ENCODE measurements around the gene MARCHF2.
A peak's percentile ranks its signal among the peaks of the same experiment; 100 is the strongest.
"Not testable (repeated sequence)": the region's sequence is repeated elsewhere in the genome, so short reads cannot be mapped to it uniquely, and the experiment has no call there.

Gene MARCHF2

DNA sequence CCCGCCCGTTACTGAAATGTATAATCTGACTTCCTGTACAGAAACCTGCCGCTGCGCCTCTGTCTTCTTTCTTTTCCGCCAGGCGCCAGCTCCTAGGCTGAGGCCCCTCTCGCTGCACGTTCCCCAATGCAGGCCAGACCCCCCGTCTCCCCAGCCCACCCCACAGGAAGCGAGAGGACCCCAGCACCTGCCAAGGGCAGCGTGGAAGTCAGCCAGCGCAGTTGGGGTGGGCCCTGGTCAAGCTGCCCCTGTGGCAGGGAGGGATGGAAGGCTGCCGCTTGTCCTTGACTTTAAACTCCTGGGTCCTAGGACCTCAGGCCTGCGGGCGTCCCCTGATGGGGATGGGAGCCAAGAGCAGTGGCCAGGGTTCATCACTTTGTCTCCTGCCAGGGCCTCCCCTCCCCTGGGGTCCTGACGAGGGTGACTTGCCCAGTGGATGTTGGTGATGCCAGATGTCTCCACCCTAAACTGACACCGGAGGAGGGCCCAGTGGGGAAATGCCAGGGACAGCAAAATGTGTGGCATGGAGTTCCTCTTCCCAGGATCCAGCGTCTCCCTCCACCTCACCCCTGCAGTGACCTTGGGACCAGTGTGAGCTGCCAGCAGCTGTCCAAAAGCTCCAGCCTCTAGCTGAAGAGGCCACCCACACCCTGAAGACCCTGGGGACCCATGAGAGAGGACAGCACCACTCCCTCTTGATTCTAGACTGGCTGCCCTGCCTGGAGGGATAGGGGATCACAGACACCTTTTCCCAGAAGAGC is 8.5 kb upstream of the MARCHF2 start:
- TF ChIP-seq, protein P1, sequence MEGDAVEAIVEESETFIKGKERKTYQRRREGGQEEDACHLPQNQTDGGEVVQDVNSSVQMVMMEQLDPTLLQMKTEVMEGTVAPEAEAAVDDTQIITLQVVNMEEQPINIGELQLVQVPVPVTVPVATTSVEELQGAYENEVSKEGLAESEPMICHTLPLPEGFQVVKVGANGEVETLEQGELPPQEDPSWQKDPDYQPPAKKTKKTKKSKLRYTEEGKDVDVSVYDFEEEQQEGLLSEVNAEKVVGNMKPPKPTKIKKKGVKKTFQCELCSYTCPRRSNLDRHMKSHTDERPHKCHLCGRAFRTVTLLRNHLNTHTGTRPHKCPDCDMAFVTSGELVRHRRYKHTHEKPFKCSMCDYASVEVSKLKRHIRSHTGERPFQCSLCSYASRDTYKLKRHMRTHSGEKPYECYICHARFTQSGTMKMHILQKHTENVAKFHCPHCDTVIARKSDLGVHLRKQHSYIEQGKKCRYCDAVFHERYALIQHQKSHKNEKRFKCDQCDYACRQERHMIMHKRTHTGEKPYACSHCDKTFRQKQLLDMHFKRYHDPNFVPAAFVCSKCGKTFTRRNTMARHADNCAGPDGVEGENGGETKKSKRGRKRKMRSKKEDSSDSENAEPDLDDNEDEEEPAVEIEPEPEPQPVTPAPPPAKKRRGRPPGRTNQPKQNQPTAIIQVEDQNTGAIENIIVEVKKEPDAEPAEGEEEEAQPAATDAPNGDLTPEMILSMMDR (IDR thresholded peaks at IDR 0.05; ENCODE audit: borderline replicate concordance, insufficient read depth, low read depth, low read length) = no peak
- H3K4me3 ChIP-seq (ENCODE audit: low read depth, low read length) = no peak overlapping the region

DNA sequence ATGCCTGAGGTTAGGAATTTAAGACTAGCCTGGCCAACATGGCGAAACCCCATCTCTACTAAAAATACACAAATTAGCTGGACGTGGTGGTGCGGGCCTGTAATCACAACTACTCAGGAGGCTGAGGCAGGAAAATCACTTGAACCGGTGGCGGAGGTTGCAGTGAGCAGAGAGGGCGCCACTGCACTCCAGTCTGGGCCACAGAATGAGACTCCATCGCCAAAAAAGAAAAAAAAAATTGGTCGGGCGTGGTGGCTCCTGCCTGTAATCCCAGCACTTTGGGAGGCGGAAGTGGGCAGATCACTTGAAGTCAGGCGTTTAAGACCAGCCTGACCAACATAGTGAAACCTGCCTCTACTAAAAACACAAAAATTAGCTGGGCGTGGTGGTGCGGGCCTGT is 2.4 kb upstream of the MARCHF2 start:
- not testable (repeated sequence) for H3K4me3 ChIP-seq (ENCODE audit: low read depth, low read length)

DNA sequence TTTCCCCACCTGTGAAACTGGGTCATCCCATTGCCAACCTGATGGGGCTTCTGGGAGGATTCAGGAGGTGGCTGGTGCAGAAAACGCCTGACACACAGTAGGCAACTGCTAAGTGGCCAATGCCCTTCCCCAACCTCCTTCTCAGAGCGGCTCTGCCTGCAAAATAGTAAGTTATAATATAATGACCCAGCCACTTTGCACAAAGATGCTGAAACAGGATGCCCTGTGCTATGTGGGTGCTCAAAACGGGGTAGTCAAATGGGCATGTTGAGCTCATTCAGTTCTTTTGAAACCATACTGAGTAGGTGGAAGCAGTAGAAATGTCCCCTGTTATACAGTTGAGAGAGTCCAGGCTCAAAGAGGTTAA is 507 bp downstream of the MARCHF2 start:
- TF ChIP-seq, protein P1 (IDR thresholded peaks at IDR 0.05; ENCODE audit: borderline replicate concordance, insufficient read depth, low read depth, low read length) = no peak
- H3K4me3 ChIP-seq (ENCODE audit: low read depth, low read length) = peak overlapping the region; percentile 79

DNA sequence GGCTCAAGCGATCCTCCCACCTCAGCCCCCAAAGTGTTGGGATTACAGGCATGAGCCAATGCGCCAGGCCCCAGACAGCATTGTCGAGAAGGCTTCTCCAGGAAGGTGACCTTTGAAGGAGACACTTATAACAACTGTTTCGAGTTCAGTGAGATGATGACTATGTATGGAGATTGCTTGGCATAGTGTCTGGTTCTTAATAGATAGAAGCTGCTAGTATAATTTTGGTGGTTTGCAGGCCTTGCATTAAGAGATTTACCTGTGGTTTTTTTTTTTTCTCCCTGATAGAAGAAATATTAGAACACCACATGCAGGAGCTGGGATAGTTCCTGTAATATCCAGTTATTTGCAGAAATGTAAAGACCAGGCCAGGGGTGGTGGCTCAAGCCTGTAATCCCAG is 3.7 kb downstream of the MARCHF2 start:
- TF ChIP-seq, protein P1 (IDR thresholded peaks at IDR 0.05; ENCODE audit: borderline replicate concordance, insufficient read depth, low read depth, low read length) = no peak
- no peak overlapping the region for H3K4me3 ChIP-seq (ENCODE audit: low read depth, low read length)

DNA sequence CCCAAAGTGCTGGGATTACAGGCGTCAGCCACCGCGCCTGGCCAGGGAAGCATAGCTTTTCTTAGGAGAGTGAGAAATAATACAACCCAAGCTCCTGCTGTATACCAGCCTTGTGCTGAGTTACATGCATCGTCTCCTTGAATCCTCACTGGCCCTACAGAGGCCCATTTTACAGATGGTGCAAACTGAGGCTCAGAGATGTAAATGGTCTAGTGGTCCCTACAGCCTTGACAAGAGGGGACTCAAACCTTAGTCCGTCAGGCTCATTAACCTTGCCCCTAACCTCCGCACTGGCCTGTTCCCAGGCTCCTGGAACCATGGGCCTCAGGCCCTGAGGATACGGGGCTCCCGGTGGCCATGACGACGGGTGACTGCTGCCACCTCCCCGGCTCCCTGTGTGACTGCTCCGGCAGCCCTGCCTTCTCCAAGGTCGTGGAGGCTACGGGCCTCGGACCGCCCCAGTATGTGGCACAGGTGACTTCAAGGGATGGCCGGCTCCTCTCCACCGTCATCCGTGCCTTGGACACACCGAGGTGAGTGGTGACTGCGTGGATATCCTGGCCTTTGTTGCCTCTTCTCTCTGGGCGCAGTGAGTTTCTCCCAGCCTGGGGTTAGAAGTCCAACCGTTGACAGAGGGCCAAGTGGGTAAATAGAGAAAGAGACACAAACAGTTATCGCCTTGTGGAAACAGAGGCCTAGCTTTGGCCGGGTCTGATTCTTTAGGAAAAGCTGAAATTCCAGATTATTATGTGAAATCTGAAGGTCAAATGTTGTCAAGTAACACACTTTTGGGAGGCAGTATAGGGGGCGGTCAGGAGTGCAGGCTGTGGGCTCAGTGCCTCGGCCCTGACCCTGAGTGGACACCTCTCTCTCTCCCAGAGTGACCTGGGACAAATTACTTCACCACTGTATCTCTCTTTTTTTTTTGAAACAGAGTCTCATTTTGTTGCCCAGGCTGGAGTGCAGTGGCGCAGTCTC is 8.7 kb downstream of the MARCHF2 start:
- TF ChIP-seq, protein P1 (IDR thresholded peaks at IDR 0.05; ENCODE audit: borderline replicate concordance, insufficient read depth, low read depth, low read length) = no peak
- no peak overlapping the region for H3K4me3 ChIP-seq (ENCODE audit: low read depth, low read length)

DNA sequence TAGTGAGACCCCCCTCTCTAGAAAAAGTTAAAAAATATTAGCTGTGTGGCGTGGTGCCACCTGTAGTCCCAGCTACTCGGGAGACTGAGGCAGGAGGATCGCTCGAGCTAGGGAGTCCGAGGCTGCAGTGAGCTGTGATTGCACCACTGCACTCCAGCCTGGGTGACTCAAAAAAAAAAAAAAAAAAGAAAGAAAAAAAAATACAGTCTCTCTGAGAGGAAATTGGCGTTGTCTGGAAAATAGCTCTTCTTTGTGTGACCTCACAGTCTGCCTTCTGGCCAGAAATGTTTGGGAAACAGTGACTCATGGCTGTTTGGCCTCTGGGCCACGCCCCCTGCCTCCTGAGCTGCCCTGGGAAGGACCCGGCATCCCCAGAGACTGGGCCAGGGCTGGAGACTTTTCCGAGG is 10.7 kb downstream of the MARCHF2 start:
- TF ChIP-seq, protein P1 (IDR thresholded peaks at IDR 0.05; ENCODE audit: borderline replicate concordance, insufficient read depth, low read depth, low read length) = no peak
- no peak overlapping the region for H3K4me3 ChIP-seq (ENCODE audit: low read depth, low read length)

DNA sequence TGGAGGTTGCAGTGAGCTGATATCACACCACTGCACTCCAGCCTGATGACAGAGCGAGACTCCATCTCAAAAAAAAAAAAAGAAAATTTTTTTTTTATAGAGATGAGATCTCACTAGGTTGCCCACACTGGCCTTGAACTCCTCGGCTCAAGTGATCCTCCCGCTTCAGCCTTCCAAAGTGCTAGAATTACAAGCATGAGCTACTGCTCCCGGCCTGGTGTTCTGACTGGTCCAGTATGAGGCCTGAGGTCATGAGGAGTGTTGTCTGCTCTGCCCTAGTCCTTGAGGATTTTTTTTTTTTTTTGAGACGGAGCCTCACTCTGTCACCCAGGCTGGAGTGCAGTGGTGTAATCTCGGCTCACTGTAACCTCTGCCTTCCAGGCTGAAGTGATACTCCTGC is 12.2 kb downstream of the MARCHF2 start:
- not testable (repeated sequence) for H3K4me3 ChIP-seq (ENCODE audit: low read depth, low read length)

DNA sequence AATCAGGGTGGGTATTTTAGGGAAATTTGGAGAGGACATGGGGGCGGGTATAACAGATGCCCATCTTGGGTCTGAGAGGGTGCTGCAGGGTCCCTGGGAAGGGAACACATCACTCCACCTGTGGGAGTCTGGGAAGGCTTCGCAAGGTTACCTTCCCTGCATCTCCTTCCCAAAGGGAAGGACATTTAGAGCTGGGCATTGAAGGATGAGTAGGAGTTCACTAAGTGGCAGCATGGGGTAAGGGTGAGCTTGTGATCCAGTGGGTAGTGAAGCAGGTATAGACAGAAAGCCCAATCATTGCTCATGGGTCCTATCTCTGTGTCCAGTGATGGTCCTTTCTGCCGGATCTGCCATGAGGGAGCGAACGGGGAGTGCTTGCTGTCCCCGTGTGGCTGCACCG is 13.2 kb downstream of the MARCHF2 start:
- H3K4me3 ChIP-seq (ENCODE audit: low read depth, low read length) = no peak overlapping the region
- TF ChIP-seq, protein P1 (IDR thresholded peaks at IDR 0.05; ENCODE audit: borderline replicate concordance, insufficient read depth, low read depth, low read length) = no peak
